HG03159 (cell line): ENCODE results near the gene AATK.
"Not testable (repeated sequence)": the region's sequence is repeated elsewhere in the genome, so short reads cannot be mapped to it uniquely, and the experiment has no call there.

Experiments
- ATAC-seq: cut with Tn5 transposase; IDR thresholded peaks from one replicate; pipeline ENCODE4 v1.9.1; 2021; ENCODE audit warnings: mild to moderate bottlenecking, moderate library complexity; ENCODE audit not compliant: unreplicated experiment

Gene AATK

DNA sequence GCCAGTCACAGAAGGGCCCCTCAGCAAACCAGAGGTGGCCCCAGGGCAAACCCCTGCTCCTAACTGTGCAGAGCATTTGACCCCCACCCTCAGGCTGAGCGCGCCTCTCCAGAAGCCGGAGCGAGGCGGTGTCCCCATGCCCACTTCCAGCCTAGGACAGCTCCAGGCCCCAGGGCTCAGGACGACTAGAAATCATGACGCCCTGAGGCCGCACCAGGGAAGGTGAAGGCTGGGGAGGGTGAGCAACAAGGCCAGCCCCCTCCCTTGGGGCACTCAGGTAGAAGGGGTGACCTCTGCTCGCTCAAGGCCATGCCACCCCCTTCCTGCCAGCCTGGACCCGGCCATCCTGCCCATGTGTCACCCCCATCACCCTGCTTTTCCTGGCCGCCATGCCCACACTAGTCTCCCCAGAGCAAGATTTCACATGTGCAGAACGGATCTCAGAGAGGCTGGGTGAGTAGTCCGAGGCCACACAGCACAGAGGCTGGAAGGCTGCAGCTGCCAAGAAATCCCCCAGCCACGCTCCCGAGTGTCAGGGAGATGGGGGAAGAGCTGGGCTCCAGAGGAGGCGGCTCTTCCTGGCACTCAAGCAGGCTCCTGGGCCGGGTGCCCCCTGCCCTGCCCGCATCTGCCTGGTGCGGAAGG, 2.8 kb downstream of the AATK start:
- ATAC-seq = no peak

DNA sequence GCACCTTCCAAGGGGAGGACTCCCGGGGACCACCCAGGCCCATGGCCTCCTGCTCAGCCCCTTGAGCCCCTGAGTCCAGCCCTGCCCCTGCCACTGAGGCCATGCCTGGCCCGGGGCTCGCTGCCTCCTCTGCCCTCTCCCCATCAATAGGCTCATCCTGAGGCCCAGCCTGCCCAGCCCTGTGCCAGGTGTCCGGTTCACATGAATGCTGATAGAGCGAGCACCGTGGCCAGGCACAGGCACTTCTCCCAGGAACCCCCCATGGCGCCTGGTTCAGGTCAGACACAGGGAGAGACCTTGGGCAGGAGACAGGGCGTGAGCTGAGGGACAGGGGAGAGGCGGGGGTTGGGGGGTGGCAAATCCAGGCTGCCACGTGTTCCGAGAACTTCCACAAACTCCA, 3.5 kb downstream of the AATK start:
- no peak for ATAC-seq

GRCh38 chr17:81161972-81162371, 4.0 kb downstream of the AATK start:
- no peak for ATAC-seq

- ATAC-seq = no peak
Measured at GRCh38 chr17:81161536-81161935, 4.5 kb downstream of the AATK start.

- no peak for ATAC-seq
Measured at GRCh38 chr17:81160747-81161453, 5.1 kb downstream of the AATK start.

- ATAC-seq = no peak
Measured at GRCh38 chr17:81160306-81160705, 5.7 kb downstream of the AATK start.

GRCh38 chr17:81159611-81160265, 6.3 kb downstream of the AATK start:
- no peak for ATAC-seq

DNA sequence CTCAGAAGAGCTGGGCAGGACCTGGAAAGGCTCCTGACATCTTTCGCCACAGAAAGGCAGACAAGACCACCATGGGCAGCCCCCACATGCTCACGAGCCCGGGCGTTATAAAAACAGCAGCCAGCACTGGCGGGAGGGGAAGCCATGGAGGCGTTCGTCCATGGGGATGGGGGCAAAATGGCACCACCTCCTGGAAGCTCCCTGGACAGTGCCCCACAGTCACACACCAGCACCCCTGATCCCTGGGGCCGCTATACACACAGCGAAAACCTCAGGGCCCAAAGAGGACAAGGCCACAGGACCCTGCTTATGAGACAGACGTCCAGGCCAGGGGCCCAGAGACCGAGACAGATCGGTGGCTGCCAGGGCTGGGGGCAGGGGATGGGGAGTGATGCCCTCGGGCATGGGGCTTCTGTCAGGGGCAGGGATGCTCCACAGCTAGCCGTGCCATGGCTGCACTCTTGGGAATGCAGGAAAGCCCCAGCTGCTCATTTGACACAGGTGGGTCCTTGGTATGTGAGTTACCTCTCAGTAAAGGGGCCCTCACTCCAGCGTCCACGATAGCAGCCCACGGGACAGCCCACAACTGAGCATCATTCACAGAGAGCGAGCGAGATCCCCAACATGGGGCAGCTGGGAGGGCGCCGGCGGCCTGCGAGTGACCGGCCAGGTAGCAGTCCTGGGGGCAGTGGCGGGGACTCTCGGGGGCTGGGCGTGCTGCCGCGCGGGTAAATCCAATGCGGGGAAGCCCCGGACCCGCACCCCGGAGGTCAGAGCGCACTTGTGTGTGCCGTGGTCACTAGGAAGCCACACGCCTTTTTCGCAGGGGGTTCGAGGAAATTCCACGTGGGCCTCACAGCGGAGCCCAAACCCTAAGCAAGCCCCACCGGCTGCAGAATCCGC, 7.1 kb downstream of the AATK start:
- ATAC-seq = no peak

- no peak for ATAC-seq
Measured at GRCh38 chr17:81157848-81158687, 8.0 kb downstream of the AATK start.

DNA sequence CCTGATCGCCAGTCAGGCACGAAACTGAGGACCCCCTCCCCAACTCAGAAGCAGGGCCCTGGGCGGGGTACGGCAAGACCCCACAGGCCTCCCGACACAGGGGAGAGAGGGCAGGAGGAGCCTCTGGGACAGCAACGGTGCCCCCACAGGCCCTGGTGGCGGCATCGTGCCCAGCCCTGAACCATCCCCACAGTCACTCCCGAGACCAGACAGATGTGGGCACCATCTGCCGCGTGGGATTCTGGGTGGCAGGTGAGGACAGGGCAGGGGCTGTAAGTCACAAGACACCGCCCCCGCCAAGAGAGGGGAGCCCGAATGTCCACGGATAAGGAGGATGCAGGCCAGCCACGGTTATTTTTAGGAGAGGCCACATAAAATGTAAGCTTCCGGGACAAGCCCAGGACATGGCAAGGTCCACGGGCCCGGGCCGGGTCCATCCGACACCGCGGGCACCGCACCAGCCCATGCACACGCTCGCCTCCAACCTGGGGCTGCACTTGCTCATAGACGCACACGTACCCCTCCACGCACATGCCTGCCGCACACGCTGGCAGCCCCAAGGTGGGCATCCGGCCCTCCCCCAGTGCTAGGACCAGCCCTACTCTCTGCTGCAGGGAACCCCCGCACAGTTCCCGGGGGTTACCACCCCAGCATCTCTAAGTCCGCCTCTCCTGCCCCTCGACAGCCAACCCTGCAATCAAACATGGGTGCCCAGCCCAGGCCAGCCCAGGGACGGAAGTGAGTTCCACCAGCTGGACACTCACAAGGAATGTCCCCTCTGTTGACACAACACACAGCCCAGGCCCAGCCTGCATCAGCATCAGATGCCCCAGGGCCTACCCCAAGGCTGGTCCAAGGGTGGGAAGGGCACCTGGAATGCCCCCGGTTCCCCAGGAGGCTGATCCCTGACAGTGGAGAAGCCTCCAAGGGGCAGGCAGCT, 8.9 kb downstream of the AATK start:
- ATAC-seq = no peak

GRCh38 chr17:81154961-81155360, 11.1 kb downstream of the AATK start:
- ATAC-seq = no peak

DNA sequence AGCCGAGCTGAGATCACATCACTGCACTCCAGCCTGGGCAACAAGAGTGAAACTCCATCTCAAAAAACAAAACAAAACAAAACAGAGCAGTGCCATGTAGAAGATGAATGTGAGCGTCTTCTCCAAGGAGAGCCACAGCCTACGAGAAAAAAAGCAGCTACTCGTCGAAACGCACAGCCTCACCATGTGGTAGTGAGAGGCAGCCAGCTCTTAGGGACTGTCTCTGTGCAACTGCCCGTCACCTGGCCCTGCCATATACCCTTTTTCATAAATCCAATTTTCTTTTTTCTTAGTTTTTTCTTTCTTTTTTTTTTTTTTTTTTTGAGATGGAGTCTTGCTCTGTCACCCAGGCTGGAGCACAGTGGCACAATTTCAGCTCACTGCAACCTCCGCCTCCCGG, 12.0 kb downstream of the AATK start:
- not testable (repeated sequence) for ATAC-seq

GRCh38 chr17:81153340-81153803, 12.6 kb downstream of the AATK start:
- ATAC-seq = no peak

- ATAC-seq = no peak
Measured at GRCh38 chr17:81152288-81152828, 13.7 kb downstream of the AATK start.

DNA sequence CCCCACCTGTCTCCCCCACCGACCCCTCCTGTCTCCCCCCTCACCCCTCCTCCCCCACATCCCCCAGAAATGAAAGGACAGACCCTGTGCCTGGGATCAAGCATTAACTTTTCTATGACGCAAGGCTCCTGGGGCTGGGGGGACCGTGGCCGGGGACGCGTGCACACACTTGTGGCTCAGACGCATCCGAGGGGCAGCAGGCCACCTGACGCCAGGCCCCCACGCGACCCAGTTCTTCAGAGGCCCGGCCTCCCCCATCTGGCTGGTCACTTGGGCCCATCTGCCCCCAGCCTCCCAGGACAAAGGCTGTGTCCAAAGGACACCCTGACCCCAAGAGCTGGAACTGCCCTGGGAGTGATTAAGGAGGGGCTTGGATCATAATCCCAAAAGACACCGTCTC, 14.7 kb downstream of the AATK start:
- ATAC-seq = no peak

DNA sequence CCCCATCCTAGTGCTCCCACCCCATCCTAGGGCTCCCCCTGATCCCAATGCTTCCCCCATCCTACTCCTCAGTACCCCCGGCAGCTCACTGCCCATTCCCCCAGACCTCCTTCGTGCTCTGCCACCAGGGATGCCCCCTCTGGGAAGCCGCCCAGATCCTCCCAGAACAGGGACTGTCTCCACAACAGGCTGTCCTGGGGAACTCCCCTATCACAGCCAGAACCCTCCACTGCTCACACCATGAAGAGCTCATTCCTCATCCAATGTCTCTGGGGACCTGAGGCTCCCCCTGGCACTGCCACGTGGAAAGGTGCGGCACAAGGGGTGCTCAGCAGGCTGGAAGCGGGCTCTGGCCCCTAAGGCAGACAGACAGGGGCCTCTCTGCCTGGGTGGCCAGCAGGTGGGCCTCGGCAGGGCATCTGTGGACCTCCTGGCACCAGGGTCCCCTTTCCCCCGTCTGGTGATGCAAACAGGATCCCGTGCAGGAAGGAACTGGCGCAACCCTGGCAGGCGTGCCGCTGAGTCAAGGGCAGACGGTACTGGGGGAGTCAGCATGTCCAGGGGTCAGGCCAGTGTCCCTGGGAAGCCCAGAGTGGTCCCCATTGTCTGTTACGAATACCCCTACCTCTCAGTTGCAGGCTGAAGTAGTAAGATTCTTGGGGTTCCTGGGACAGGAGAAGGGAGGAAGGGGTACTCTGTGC, 15.5 kb downstream of the AATK start:
- ATAC-seq = no peak

DNA sequence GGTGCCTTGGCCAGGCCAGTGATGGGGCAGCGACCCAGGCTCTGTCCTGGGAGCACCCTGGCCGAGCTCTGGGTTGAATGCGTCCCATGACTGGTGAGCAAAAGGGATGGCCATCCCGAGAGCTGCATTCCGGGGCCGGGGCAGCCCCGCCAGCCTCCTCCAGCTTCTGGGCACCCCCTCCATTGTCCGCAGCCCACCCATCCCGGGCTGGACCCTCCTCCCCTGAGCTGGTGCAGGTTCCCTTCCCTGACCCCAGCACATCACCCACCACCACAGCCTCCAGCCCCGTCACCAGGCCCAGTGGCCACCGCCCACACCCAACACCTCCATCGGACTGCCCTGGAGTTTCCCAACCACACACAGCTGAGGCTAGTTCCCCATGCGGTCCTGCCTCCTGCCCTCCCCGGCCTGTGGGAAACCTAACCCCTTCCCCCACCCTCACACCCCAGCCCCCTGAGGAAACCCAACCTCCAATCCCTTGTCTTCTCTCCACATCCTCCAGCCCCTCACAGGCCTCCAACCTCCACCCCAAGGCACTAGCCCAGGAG, 17.0 kb downstream of the AATK start:
- ATAC-seq = no peak

- no peak for ATAC-seq
Measured at GRCh38 chr17:81148571-81148970, 17.4 kb downstream of the AATK start.
